Measurements from ENCODE around the gene ZBTB26. TPM values are rescaled to one million over a fixed set of nuclear protein-coding genes. Genes with fewer than 3 reads are reported as not detected.

ZBTB26 gene, protein sequence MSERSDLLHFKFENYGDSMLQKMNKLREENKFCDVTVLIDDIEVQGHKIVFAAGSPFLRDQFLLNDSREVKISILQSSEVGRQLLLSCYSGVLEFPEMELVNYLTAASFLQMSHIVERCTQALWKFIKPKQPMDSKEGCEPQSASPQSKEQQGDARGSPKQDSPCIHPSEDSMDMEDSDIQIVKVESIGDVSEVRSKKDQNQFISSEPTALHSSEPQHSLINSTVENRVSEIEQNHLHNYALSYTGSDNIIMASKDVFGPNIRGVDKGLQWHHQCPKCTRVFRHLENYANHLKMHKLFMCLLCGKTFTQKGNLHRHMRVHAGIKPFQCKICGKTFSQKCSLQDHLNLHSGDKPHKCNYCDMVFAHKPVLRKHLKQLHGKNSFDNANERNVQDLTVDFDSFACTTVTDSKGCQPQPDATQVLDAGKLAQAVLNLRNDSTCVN
- 6.0 and 6.8 TPM in 2 replicates for total RNA-seq

DNA sequence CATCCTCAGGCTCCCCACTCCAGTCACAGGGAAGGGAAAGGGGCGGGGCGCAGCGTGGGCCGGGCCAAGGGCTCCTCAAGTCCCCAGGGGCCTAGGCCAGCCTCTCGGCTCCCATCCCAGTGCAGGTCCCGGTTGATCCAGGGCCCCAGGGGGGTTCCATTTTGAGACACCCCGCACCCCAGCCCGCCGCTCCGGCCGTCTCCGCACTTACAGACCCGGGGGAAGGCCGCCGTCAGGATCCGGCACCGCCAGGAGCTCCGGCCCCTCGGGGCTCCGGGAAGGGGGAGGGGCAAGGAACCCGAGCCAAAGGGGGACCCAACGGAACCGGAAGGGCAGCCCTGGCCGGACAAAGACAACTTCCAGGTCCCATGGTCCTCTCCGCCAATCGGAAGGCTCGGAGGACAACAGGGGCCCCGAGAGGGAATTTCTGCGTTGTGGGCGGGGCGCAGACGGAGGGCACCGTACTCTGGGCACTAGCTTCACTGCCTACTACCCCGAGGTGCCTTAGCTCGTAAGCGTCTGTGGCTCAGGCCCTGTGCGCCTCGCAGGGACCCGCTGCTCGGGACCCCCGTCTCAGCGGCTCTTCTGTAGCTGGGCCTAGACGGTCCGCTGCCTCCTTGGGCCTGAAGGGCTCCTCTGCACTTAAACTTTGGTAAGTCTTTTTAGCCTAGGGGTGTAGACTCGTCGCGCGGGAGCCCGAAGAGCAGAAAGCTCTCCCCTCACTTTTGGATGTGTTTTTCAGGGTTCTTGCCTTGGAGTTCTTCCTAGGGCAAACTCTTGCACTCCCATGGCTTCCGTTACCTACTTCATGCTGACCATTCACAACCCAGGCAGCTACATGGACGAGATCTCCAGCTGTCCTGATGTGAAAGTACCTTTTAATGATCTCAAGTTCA lies at the start of gene ZBTB26:
ZBTB26 (minus strand) TSS at position 287 of the 896 bp plus-strand sequence. CDS start 11,578 bp downstream, outside the sequence.

DNA sequence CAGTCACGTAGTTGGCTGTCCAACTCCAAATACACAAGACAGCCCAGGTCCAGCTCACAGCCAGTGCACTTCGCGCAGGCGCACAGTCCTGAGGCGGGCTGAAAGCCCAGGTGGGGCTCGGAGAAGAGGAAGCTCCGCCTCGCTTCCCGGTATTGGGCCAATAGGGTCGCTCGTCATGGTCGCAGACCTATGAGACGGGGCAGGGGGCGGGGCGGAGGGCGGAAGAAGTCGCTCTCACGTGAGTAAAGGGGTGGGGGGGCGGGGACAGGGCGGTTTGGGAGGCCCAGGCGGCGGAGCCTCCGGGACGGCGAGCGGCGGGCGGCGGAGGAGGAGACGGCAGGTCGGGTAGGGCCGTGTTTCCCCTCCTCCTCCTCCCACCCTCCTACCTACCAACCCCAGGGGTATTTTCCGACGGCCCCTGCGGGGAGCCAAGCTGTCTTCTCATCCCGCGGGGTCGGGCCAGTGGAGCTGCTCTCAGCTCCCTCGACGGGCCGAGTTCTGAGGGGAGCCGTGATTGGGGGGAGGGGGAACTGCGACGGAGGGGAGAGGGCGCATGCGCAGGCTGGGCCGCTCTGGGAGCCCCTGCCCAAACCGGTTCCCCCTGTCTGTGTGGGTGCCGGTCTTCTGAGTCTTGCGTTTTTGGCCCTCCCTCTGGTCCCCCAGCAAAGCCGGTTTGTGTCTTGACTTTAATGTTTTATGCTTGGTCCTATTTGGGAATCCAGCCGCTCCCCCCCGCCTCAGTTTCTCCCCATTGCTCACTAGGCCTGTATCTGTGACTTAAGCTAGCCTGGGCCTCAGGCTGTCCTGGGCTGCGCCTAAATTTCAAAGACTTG lies 9.7 kb upstream of the ZBTB26 start, which contains the start of gene RABGAP1:
RABGAP1 (plus strand) TSS at position 272 of the 833 bp plus-strand sequence. CDS start 16,040 bp downstream, outside the sequence.

DNA sequence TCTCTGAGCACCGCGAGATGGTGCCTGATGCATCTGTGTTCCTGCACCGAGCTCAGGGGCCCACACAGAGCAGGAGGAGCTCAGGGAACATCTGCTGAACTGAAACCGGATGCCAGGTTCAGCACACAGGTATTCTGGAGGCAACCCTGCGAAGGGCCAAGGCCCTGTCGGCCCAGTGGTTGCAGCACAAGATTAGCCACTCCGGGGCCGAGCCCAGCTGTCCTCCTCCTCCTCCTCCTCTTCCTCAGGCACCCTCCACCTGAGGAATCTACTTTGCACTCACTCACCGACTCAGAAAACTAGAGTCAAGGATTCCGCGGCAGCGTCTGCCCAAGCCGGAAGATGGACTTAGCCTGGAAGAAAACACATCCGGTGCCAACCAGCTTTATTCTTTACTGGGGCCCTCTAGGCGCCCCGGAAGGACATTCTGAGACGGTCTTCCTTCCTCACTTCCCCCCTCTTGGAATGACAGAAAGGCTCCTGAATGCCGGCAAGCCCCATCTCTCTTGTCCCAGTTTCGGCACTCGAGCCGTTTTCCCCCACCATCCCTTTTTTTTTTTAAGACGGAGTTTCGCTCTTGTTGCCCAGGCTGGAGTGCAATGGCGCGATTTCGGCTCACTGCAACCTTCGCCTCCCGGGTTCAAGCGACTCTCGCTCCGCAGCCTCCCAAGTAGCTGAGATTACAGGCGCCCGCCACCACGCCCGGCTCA lies 18.2 kb downstream of the ZBTB26 start, which contains the start of gene ZBTB6:
ZBTB6 (minus strand) TSS at position 360 of the 710 bp plus-strand sequence. CDS start 1,251 bp downstream, outside the sequence.

DNA sequence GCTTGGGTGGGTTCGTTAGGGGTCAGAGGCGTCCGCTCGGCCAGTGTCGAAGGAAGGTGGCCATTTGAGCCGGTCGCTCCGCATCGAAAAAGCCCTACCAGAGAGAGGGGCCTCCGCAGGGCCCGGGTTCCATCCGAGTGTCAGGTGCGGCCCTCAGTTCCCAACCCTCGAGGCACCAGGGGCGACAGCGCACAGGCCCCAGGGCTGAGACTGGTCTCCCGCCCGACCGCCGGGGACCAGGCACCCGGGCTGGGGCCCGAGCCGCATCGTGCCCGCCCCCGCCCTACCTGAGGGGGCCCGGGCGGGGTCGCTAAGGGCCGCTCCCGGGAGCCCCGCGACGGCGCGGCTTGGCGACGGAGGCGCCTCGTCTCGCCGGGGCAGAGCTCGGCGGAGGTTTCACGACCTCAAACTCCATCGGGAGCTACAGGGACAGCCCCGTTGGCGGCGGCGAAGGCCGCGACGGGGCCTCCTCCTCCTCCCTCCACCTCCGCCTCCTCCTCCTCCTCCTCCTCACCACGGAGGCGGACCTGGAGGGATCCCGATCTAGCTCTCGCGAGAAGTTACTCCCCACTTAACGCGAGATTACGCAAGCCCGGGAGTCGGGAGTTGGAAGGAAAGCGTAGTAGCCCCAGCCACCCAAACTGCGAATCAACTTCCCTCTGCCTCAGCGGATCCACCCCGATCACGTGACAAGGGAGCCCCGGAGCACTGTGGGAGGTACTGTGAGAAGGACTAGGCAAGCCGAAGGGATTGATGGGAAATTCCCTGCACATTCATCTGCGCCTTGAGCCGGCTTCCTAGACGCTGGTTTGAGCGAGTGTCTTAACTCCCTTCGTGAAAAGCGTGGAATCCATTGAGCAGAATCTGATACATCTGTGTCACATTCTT lies 26.2 kb downstream of the ZBTB26 start, which contains the start of gene RC3H2:
RC3H2 (minus strand) TSS at position 537 of the 888 bp plus-strand sequence. CDS start 7,850 bp downstream, outside the sequence.

Small RNA genes within 50 kb of the gene (small RNA-seq; reads per million reads assigned to genes)
- gene RNY1P15 (not detected), gene SNORD90 (154 reads per million, percentile 98 among the genes with 10 or more reads in this experiment)

Other genes with a start within 250 kb of the ZBTB26 start
- not detected in 2 replicates for gene OR1L4, start 207.5 kb downstream of the ZBTB26 start, total RNA-seq
- not detected in 2 replicates for gene OR1L6, start 189.2 kb downstream of the ZBTB26 start, total RNA-seq
- gene OR5C1, start 142.6 kb downstream of the ZBTB26 start, total RNA-seq, result not detected in 2 replicates
- gene OR1K1, start 131.4 kb downstream of the ZBTB26 start, total RNA-seq, result not detected in 2 replicates
- 37.6 and 39.6 TPM in 2 replicates for gene PDCL, start 102.9 kb downstream of the ZBTB26 start, total RNA-seq
- 49.1 and 54.8 TPM in 2 replicates for gene RC3H2, start 26.2 kb downstream of the ZBTB26 start, total RNA-seq
- gene ZBTB6, start 18.2 kb downstream of the ZBTB26 start, total RNA-seq, result 17.5 and 20.1 TPM in 2 replicates
- 105 and 121 TPM in 2 replicates for gene RABGAP1, start 9.5 kb upstream of the ZBTB26 start, total RNA-seq
- gene GPR21, start 102.2 kb upstream of the ZBTB26 start, total RNA-seq, result 2.4 and 3.6 TPM in 2 replicates

All from articular chondrocyte of knee joint (primary cell).